GM12878 (cell line): ENCODE data around the gene CAMTA1. TPM values are rescaled to one million over a fixed set of nuclear protein-coding genes. Genes with fewer than 3 reads are reported as not detected.

Experiments used
- ATAC-seq: fragments of 200-7000 bp; cut with Tn5 transposase; 3 replicates; pipeline ENCODE4 v1.9.1; 2020; ENCODE audit warnings: mild to moderate bottlenecking, moderate library complexity
- BruUV-seq: library from RNA; stranded (reverse); fragments of 400-500 nt; replicated peaks from 2 replicates; lab custom pipeline; 2021; lab: Mats Ljungman, UMichigan
- CTCF ChIA-PET: fragments of 300-600 bp; sonication (Branson Sonifier 250); formaldehyde crosslinking; extraction: SDS; loops from one replicate; lab custom pipeline; 2021; ENCODE audit warnings: inconsistent platforms; lab: Yijun Ruan, JAX
- POLR2A ChIA-PET: fragments of 350-600 bp; formaldehyde crosslinking; extraction: SDS; loops from one replicate; lab custom pipeline; 2021; ENCODE audit warnings: inconsistent platforms; lab: Charles Lee
- RAD21 ChIA-PET: fragments of 300-600 bp; sonication (Branson Sonifier 250); formaldehyde crosslinking; loops from one replicate; lab custom pipeline; 2023; ENCODE audit warnings: antibody characterized with exemption; ENCODE audit not compliant: unreplicated experiment; lab: Charles Lee
- SMC1A ChIA-PET: fragments of 300-600 bp; sonication (Branson Sonifier 250); formaldehyde crosslinking; loops from one replicate; lab custom pipeline; 2023; ENCODE audit not compliant: unreplicated experiment, uncharacterized antibody; lab: Charles Lee
- DNase-seq: peaks from one replicate; pipeline ENCODE4 v3.0.0-alpha.2; 2011; ENCODE audit warnings: low read depth, low spot score
- FAIRE-seq: peaks from 3 replicates; lab custom pipeline; 2011; peaks lifted over from hg19 to GRCh38; lab: Jason Lieb, UNC
- H2AFZ ChIP-seq: 2 replicates; pipeline ENCODE4 v1.6.0; 2011; ENCODE audit warnings: low read depth, low read length, control low read depth; ENCODE audit not compliant: control insufficient read depth
- H3K27ac ChIP-seq: 2 replicates; pipeline ENCODE4 v1.5.1; 2011; ENCODE audit warnings: control low read depth; ENCODE audit not compliant: control insufficient read depth, insufficient read depth
- H3K27me3 ChIP-seq, 2 experiments: replicated peaks in 1 of 2; 2 replicates each; pipeline versions ENCODE4 v1.6.0 to v1.6.1; 2011; ENCODE audit warnings: low read length in 1 of 2; ENCODE audit not compliant: control insufficient read depth in 2 of 2, insufficient read depth in 2 of 2
- H3K36me3 ChIP-seq, 2 experiments: 2 replicates each; pipeline ENCODE4 v1.5.1; 2011; ENCODE audit warnings: low read length in 1 of 2; ENCODE audit not compliant: control insufficient read depth in 2 of 2, insufficient read depth in 2 of 2
- H3K4me1 ChIP-seq: 2 replicates; pipeline ENCODE4 v1.6.1; 2011; ENCODE audit warnings: mild to moderate bottlenecking, low read length, moderate library complexity, mixed read lengths; ENCODE audit not compliant: control insufficient read depth, insufficient read depth
- H3K4me2 ChIP-seq: 2 replicates; pipeline ENCODE4 v1.6.0; 2011; ENCODE audit warnings: control low read depth; ENCODE audit not compliant: control insufficient read depth, insufficient read depth
- H3K4me3 ChIP-seq: fragments of 200-600 bp; sonication (generic); 2 replicates; pipeline ENCODE4 v1.5.1; 2016
- H3K79me2 ChIP-seq: 2 replicates; pipeline ENCODE4 v1.6.0; 2011; ENCODE audit warnings: low read length; ENCODE audit not compliant: control insufficient read depth, insufficient read depth
- H3K9ac ChIP-seq: 2 replicates; pipeline ENCODE4 v1.8.0; 2011; ENCODE audit warnings: low read length, control low read depth, mixed read lengths; ENCODE audit not compliant: control insufficient read depth, insufficient read depth
- H3K9me3 ChIP-seq: replicated peaks from 3 replicates; pipeline ENCODE4 v1.5.1; 2011; ENCODE audit warnings: mild to moderate bottlenecking, low read length; ENCODE audit not compliant: control insufficient read depth, insufficient read depth
- H4K20me1 ChIP-seq: 2 replicates; pipeline ENCODE4 v1.6.0; 2011; ENCODE audit not compliant: control insufficient read depth, insufficient read depth
- CTCF ChIP-seq, 3 experiments: IDR thresholded peaks in 2 of 3; conservative IDR thresholded peaks in 1 of 3; 2 replicates each; pipeline ENCODE4 v1.5.1; 2011; ENCODE audit warnings: low read depth in 3 of 3, low read length in 3 of 3, mild to moderate bottlenecking in 3 of 3, control low read depth in 2 of 3, moderate library complexity in 2 of 3, inconsistent platforms in 1 of 3, mixed read lengths in 1 of 3; ENCODE audit not compliant: control insufficient read depth in 2 of 3, insufficient read depth in 1 of 3; ENCODE audit errors: extremely low read depth in 1 of 3
- EP300 ChIP-seq, 2 experiments: fragments of 150-350 bp in 1 of 2; IDR thresholded peaks; 2 replicates each; pipeline ENCODE4 v1.6.1; 2011 to 2012; ENCODE audit warnings: low read depth in 2 of 2, low read length in 2 of 2, borderline replicate concordance in 1 of 2, improper control_type of control experiment in 1 of 2, inconsistent platforms in 1 of 2; ENCODE audit not compliant: control insufficient read depth in 1 of 2
- MAX ChIP-seq: IDR thresholded peaks from 2 replicates; pipeline ENCODE4 v1.6.1; 2012; ENCODE audit warnings: low read depth, low read length, improper control_type of control experiment
- NFXL1 ChIP-seq: fragments of 450-650 bp; IDR thresholded peaks from 2 replicates; pipeline ENCODE4 v1.6.1; 2017; ENCODE audit warnings: antibody characterized with exemption, mild to moderate bottlenecking, borderline replicate concordance
- NFYA ChIP-seq: IDR thresholded peaks from 2 replicates; pipeline ENCODE4 v1.6.1; 2011; ENCODE audit warnings: low read depth, mild to moderate bottlenecking, low read length, improper control_type of control experiment, borderline replicate concordance
- POLR2A ChIP-seq: IDR thresholded peaks from 2 replicates; pipeline ENCODE4 v1.6.1; 2011; ENCODE audit warnings: low read depth, mild to moderate bottlenecking, low read length
- PRDM15 ChIP-seq: fragments of 450-650 bp; formaldehyde crosslinking; IDR thresholded peaks from 2 replicates; pipeline ENCODE4 v1.4.0; 2020; ENCODE audit warnings: mild to moderate bottlenecking, moderate library complexity
- SMAD5 ChIP-seq: IDR thresholded peaks from 2 replicates; pipeline ENCODE4 v1.6.1; 2016; ENCODE audit warnings: antibody characterized with exemption, low read depth
- SREBF1 ChIP-seq: IDR thresholded peaks from 2 replicates; pipeline ENCODE4 v1.6.1; 2012; ENCODE audit warnings: mild to moderate bottlenecking, low read length
- SRF ChIP-seq, 2 experiments: IDR thresholded peaks; 2 replicates each; pipeline ENCODE4 v1.6.1; 2011; ENCODE audit warnings: low read depth in 2 of 2, low read length in 2 of 2, mild to moderate bottlenecking in 1 of 2, moderate library complexity in 1 of 2
- ZNF592 ChIP-seq: fragments of 450-650 bp; IDR thresholded peaks from 2 replicates; pipeline ENCODE4 v1.6.1; 2017; ENCODE audit warnings: mild to moderate bottlenecking, moderate library complexity
- WGBS: methylation state at CpG from one replicate; pipeline ENCODE4 v1.1.6; 2016; ENCODE audit warnings: low lambda C conversion rate; ENCODE audit not compliant: insufficient replicate concordance, insufficient coverage; ENCODE audit errors: missing lambda C conversion rate; 5-methylcytosine and 5-hydroxymethylcytosine counted together
- in situ Hi-C: fragments of 300-500 bp; cut with MboI; formaldehyde crosslinking; loops from 9 replicates; pipeline ENCODE4 v1.14.3; 2018; ENCODE audit warnings: mixed read lengths
- intact Hi-C: fragments of 100-400 bp; cut with micrococcal nuclease; formaldehyde crosslinking; loops from one replicate; pipeline ENCODE4 v1.14.2; 2022; ENCODE audit not compliant: unreplicated experiment
- polyA plus RNA-seq, 11 experiments: library from polyadenylated mRNA; depleted of rRNA in 4 of 11; unstranded in 6 of 11; stranded (reverse) in 5 of 11; fragments of >200 nt; fragmentation: Nextera tagmentation in 4 of 11; fragmentation: Illumina TruSeq in 1 of 11; extraction: Ambion mirVana in 4 of 11; extraction: Trizol in 1 of 11; gene quantifications; 1 replicate in 1 of 11; 2 replicates in 10 of 11; pipeline versions ENCODE4 v1.2.1 to v1.2.3, GENCODE V29; 2011 to 2016; ENCODE audit warnings: inconsistent platforms in 2 of 11, missing spikeins in 2 of 11, low read depth in 1 of 11
- total RNA-seq, 4 experiments: library from RNA; depleted of rRNA in 3 of 4; stranded (reverse); fragments of >200 nt in 3 of 4; fragmentation: Illumina TruSeq in 1 of 4; extraction: Trizol in 1 of 4; gene quantifications; 2 replicates each; pipeline versions ENCODE4 v1.2.1 to v1.2.3, GENCODE V29; 2013 to 2021

Gene CAMTA1
- total and polyA plus RNA-seq, 10 of the 15 experiments (the other 5 are each of a cell fraction or from before 2014, with no cell fraction given): 37.7 to 148 (median 76.4) TPM

GRCh38 chr1:7676274-7676945 is 891.2 kb downstream of the CAMTA1 start (continued):
- TF ChIP-seq ZNF592: no peak
- no peak for TF ChIP-seq CTCF (IDR thresholded peaks at IDR 0.05 in 2 of 3, conservative IDR thresholded peaks at IDR 0.05 in 1 of 3; ENCODE audit: control insufficient read depth in 2 of 3, extremely low read depth in 1 of 3, insufficient read depth in 1 of 3, low read depth in 3 of 3, low read length in 3 of 3)

GRCh38 chr1:7677111-7677510 is 891.9 kb downstream of the CAMTA1 start:
- BruUV-seq: no TSS peak
- no peak for TF ChIP-seq NFYA
- no peak for TF ChIP-seq EP300 (IDR thresholded peaks at IDR 0.05; ENCODE audit: borderline replicate concordance in 1 of 2, control insufficient read depth in 1 of 2, low read depth in 2 of 2, low read length in 2 of 2)
- no peak for TF ChIP-seq NFXL1
- TF ChIP-seq PRDM15 (CRISPR knock-in tag): no peak
- no peak for TF ChIP-seq SRF (IDR thresholded peaks at IDR 0.05; ENCODE audit: low read depth in 2 of 2, low read length in 2 of 2)
- TF ChIP-seq MAX: no peak
- TF ChIP-seq SREBF1: no peak
- TF ChIP-seq SMAD5: no peak
- no peak for TF ChIP-seq POLR2A

More at GRCh38 chr1:7677111-7677510, 891.9 kb downstream of the CAMTA1 start:
- Histone ChIP-seq H3K4me3 (no peak overlapping the region), H4K20me1 (no peaks in the 10 kb centered on the region), H3K4me2 (no peak overlapping the region), H3K27me3 (peaks cover 6 to 10% of the 10 kb centered on the region in 2 experiments; a peak in 2 of 4 replicates), H3K9ac (no peak overlapping the region), H3K9me3 (no peaks in the 10 kb centered on the region), H3K79me2 (no peaks in the 10 kb centered on the region), H2AFZ (no peak overlapping the region), H3K36me3 (no peaks in the 10 kb centered on the region), H3K4me1 (no peaks in the 10 kb centered on the region), H3K27ac (no peak overlapping the region)
- ChIA-PET SMC1A (no interaction called here), RAD21 (interaction anchor here (1.5 kb wide), 1 partner anchor 10 kb away, joined by 4 read pairs; no protein-coding TSS in a partner anchor), CTCF (interaction anchor here (0.6 to 1.7 kb wide), 4 partner anchors 8 to 390 kb away, joined by 3 to 7 read pairs (median 4); no protein-coding TSS in a partner anchor), POLR2A (no interaction called here)
- 31% methylated on average over 7 of the region's 7 CpGs for WGBS
- intact Hi-C loops: no loop called here
- ATAC-seq (no peak), FAIRE-seq (no peak), DNase-seq (no peak)
- in situ Hi-C loops: no loop called here
